T-helper 2 cell treated with Interferon-gamma antibody and Interleukin-4, amounts not matched to agents 100 ng/mL and 5 ng/mL, for 36 hours (primary cell): ENCODE data around the gene FTL. TPM values are rescaled to one million over a fixed set of nuclear protein-coding genes. Genes with fewer than 3 reads are reported as not detected.

ENCODE experiments used
- intact Hi-C: fragments of 100-400 bp; cut with micrococcal nuclease; formaldehyde crosslinking; loops from one replicate; pipeline ENCODE4 v1.15.1; 2023
- total RNA-seq: library from RNA; stranded (reverse); gene quantifications from 2 replicates; pipeline ENCODE4 v1.2.3, GENCODE V29; 2022

The FTL gene
- total RNA-seq, 1 donor from 2014 or later = 704 TPM

DNA sequence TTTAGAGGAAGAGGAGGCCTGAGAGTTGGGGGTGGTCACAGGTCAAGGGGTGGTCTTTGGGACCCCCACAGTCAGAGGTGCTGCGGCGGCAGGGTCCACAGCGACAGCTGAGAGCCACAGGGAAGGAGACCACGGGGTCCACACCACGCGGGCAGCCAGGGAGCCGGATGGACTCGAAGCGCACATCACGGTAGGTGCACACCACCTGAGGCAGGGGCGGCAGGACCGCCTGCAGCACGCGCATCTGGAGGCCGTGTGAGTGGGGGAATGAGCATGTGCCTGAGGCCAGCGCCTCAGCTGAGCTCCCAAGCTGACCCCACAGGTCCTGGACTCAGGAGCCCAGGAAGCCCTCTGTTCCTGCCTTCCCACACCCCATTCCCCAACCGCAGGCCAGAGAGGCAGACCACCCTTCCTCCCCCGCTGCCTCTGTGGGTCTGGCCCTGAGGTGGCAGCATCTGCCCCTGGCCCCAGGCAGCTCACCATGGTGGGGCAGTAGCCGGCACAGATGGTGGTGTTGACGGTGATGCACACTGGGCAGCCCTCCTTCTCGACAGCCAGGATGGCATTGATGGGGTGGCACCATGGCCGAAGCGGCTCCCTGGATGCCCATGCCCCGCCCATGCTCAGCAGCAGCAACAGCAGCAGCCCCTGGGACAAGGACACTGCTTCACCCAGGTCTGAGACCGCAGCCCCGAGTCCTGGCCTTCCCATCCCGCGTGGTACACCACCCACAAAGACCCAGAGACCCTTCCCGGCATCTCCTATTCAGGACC, 51.1 kb downstream of the FTL start:
- intact Hi-C loops = no loop called here

Other genes starting within 250 kb of the FTL start
- gene MAMSTR, start 245.6 kb upstream of the FTL start, total RNA-seq = 1.00 and 1.1 TPM in 2 replicates
- gene RASIP1, start 224.7 kb upstream of the FTL start, total RNA-seq = 0.27 and 0.30 TPM in 2 replicates
- gene IZUMO1, start 218.4 kb upstream of the FTL start, total RNA-seq = not detected in 2 replicates
- 0.25 and 0.36 TPM in 2 replicates for gene FUT1, start 212.7 kb upstream of the FTL start, total RNA-seq
- gene FGF21, start 209.8 kb upstream of the FTL start, total RNA-seq = not detected in 2 replicates
- gene BCAT2, start 154.3 kb upstream of the FTL start, total RNA-seq = 56.3 and 60.1 TPM in 2 replicates
- gene HSD17B14, start 128.8 kb upstream of the FTL start, total RNA-seq = 0.36 and 0.59 TPM in 2 replicates
- 1.4 and 1.8 TPM in 2 replicates for gene PLEKHA4, start 96.7 kb upstream of the FTL start, total RNA-seq
- 24.5 and 26.8 TPM in 2 replicates for gene PPP1R15A, start 92.9 kb upstream of the FTL start, total RNA-seq
- gene TULP2, start 66.6 kb upstream of the FTL start, total RNA-seq = not detected in 2 replicates
- 225 and 234 TPM in 2 replicates for gene NUCB1, start 65.0 kb upstream of the FTL start, total RNA-seq
- 0.52 and 0.75 TPM in 2 replicates for gene DHDH, start 31.6 kb upstream of the FTL start, total RNA-seq
- 326 and 330 TPM in 2 replicates for gene BAX, start 10.4 kb upstream of the FTL start, total RNA-seq
- gene GYS1, start 28.0 kb downstream of the FTL start, total RNA-seq = 54.0 and 55.8 TPM in 2 replicates
- gene RUVBL2, start 28.6 kb downstream of the FTL start, total RNA-seq = 105 and 108 TPM in 2 replicates
- gene LHB, start 51.8 kb downstream of the FTL start, total RNA-seq = not detected in 2 replicates
- gene CGB3, start 59.0 kb downstream of the FTL start, total RNA-seq = not detected in 2 replicates
- not detected in 2 replicates for gene CGB2, start 66.6 kb downstream of the FTL start, total RNA-seq
- not detected in 2 replicates for gene CGB1, start 71.6 kb downstream of the FTL start, total RNA-seq
- gene CGB5, start 78.5 kb downstream of the FTL start, total RNA-seq = not detected in 2 replicates
- gene CGB8, start 83.8 kb downstream of the FTL start, total RNA-seq = not detected in 2 replicates
- gene CGB7, start 92.4 kb downstream of the FTL start, total RNA-seq = not detected in 2 replicates
- not detected in 2 replicates for gene NTF4, start 99.5 kb downstream of the FTL start, total RNA-seq
- not detected in 2 replicates for gene KCNA7, start 107.4 kb downstream of the FTL start, total RNA-seq
- gene SNRNP70, start 120.1 kb downstream of the FTL start, total RNA-seq = 228 and 238 TPM in 2 replicates
- 2.8 and 4.2 TPM in 2 replicates for gene LIN7B, start 149.1 kb downstream of the FTL start, total RNA-seq
- 0.61 and 0.68 TPM in 2 replicates for gene C19orf73, start 153.8 kb downstream of the FTL start, total RNA-seq
- 1.3 and 1.5 TPM in 2 replicates for gene PPFIA3, start 154.2 kb downstream of the FTL start, total RNA-seq
- not detected in 2 replicates for gene HRC, start 190.1 kb downstream of the FTL start, total RNA-seq
- gene TRPM4, start 192.5 kb downstream of the FTL start, total RNA-seq = 0.43 and 1.1 TPM in 2 replicates